ENCODE results near the gene BTBD8.

DNA sequence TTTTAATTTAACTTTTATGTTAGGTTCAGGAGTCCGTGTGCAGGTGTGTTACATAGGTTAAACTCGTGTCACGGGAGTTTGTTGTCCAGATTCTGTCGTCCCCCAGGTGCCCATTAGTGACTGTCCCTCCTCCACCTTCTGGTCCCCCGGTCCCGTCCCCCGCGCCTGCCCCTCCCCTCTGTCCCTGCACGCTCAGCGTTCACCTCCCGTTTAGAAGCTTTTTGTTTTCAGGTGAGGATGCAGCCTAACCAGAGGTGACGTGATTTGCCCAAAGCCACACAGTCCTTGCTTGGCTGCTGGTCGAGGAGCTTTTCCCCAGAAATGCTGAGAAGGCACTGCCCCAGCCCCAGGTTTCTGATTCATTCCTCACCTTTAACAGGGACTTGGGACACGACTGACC, 138.4 kb downstream of the BTBD8 start:
- TF ChIP-seq, protein P1, sequence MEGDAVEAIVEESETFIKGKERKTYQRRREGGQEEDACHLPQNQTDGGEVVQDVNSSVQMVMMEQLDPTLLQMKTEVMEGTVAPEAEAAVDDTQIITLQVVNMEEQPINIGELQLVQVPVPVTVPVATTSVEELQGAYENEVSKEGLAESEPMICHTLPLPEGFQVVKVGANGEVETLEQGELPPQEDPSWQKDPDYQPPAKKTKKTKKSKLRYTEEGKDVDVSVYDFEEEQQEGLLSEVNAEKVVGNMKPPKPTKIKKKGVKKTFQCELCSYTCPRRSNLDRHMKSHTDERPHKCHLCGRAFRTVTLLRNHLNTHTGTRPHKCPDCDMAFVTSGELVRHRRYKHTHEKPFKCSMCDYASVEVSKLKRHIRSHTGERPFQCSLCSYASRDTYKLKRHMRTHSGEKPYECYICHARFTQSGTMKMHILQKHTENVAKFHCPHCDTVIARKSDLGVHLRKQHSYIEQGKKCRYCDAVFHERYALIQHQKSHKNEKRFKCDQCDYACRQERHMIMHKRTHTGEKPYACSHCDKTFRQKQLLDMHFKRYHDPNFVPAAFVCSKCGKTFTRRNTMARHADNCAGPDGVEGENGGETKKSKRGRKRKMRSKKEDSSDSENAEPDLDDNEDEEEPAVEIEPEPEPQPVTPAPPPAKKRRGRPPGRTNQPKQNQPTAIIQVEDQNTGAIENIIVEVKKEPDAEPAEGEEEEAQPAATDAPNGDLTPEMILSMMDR (IDR thresholded peaks at IDR 0.05), result no peak
- no peak for TF ChIP-seq POLR2A (IDR thresholded peaks at IDR 0.05)
- TF ChIP-seq EP300 (IDR thresholded peaks at IDR 0.05), result no peak
